ENCODE data around the gene STT3B.
"Not testable (repeated sequence)": the region's sequence is repeated elsewhere in the genome, so short reads cannot be mapped to it uniquely, and the experiment has no call there.

STT3B gene

GRCh38 chr3:31553258-31553657, 20.5 kb downstream of the STT3B start:
- DNase-seq: no peak

- DNase-seq: no peak
These were observed 22.5 kb downstream of the STT3B start for GRCh38 chr3:31555204-31555603.

- no peak for DNase-seq
These were observed 27.3 kb downstream of the STT3B start for GRCh38 chr3:31559872-31560534.

- DNase-seq: no peak
These were observed 29.2 kb downstream of the STT3B start for GRCh38 chr3:31561891-31562290.

GRCh38 chr3:31562525-31562924, 29.8 kb downstream of the STT3B start:
- peak in 1 of 2 experiments; percentile 37 for DNase-seq

- no peak for DNase-seq
These were observed 32.6 kb downstream of the STT3B start for GRCh38 chr3:31565288-31565687.

- no peak for DNase-seq
These were observed 34.3 kb downstream of the STT3B start for GRCh38 chr3:31567036-31567435.

GRCh38 chr3:31568649-31569048, 35.9 kb downstream of the STT3B start:
- no peak for DNase-seq

GRCh38 chr3:31571325-31571724, 38.6 kb downstream of the STT3B start:
- DNase-seq: no peak

GRCh38 chr3:31572236-31573004, 39.7 kb downstream of the STT3B start:
- no peak for DNase-seq

- DNase-seq: no peak
These were observed 40.5 kb downstream of the STT3B start for GRCh38 chr3:31573036-31573779.

- DNase-seq: no peak
These were observed 42.7 kb downstream of the STT3B start for GRCh38 chr3:31575448-31575847.

- no peak for DNase-seq
These were observed 43.8 kb downstream of the STT3B start for GRCh38 chr3:31576521-31576920.

GRCh38 chr3:31577232-31577631, 44.5 kb downstream of the STT3B start:
- no peak for DNase-seq

- no peak for DNase-seq
These were observed 47.1 kb downstream of the STT3B start for GRCh38 chr3:31579828-31580227.

- no peak for DNase-seq
These were observed 47.9 kb downstream of the STT3B start for GRCh38 chr3:31580645-31581044.

GRCh38 chr3:31581660-31582059, 48.9 kb downstream of the STT3B start:
- no peak for DNase-seq

GRCh38 chr3:31589228-31589627, 56.5 kb downstream of the STT3B start:
- DNase-seq: no peak

GRCh38 chr3:31590650-31591049, 57.9 kb downstream of the STT3B start:
- DNase-seq: no peak

GRCh38 chr3:31592764-31593163, 60.0 kb downstream of the STT3B start:
- DNase-seq: no peak

- no peak for DNase-seq
These were observed 63.5 kb downstream of the STT3B start for GRCh38 chr3:31596176-31596575.

GRCh38 chr3:31600431-31600830, 67.7 kb downstream of the STT3B start:
- no peak for DNase-seq

GRCh38 chr3:31605333-31605732, 72.6 kb downstream of the STT3B start:
- DNase-seq: not testable (repeated sequence)

GRCh38 chr3:31606453-31606852, 73.7 kb downstream of the STT3B start:
- DNase-seq: no peak

All from activated T-cell treated with anti-CD3 and anti-CD28 coated beads, Interleukin-2, amount 50 U/mL, for 48 hours (primary cell).